PC-3 (cell line): ENCODE results near the gene PMAIP1. TPM values are rescaled to one million over a fixed set of nuclear protein-coding genes. Genes with fewer than 3 reads are reported as not detected.
"Not testable (repeated sequence)": the region's sequence is repeated elsewhere in the genome, so short reads cannot be mapped to it uniquely, and the experiment has no call there.

Experiments
- ATAC-seq: fragments of 200-7000 bp; cut with Tn5 transposase; 2 replicates; pipeline ENCODE4 v1.9.1; 2020; ENCODE audit warnings: mild to moderate bottlenecking, moderate library complexity
- BruUV-seq: library from RNA; stranded (reverse); fragments of 400-500 nt; replicated peaks from 2 replicates; lab custom pipeline; 2021; lab: Mats Ljungman, UMichigan
- CTCF ChIA-PET: fragments of 300-600 bp; sonication (Branson Sonifier 250); formaldehyde crosslinking; loops from one replicate; lab custom pipeline; 2022; ENCODE audit warnings: antibody characterized with exemption; lab: Charles Lee
- POLR2A ChIA-PET: fragments of 300-600 bp; sonication (Branson Sonifier 250); formaldehyde crosslinking; loops from one replicate; lab custom pipeline; 2022; ENCODE audit warnings: antibody characterized with exemption; ENCODE audit not compliant: unreplicated experiment; lab: Charles Lee
- DNase-seq: peaks from one replicate; pipeline ENCODE4 v3.0.0-alpha.2; 2015
- H2AFZ ChIP-seq: fragments of 300-600 bp; sonication (generic); 2 replicates; pipeline ENCODE4 v1.6.0; 2016; ENCODE audit warnings: antibody characterized with exemption, low read length
- H3F3A ChIP-seq: fragments of 300-600 bp; sonication (generic); one replicate; pipeline ENCODE4 v1.6.0; 2017; ENCODE audit warnings: antibody characterized with exemption, low read length, control low read depth, mild to moderate bottlenecking; ENCODE audit not compliant: unreplicated experiment
- H3K27ac ChIP-seq: fragments of 300-600 bp; sonication (generic); 2 replicates; pipeline ENCODE4 v1.5.1; 2016; ENCODE audit warnings: mild to moderate bottlenecking, low read length
- H3K27me3 ChIP-seq: fragments of 300-600 bp; sonication (generic); 2 replicates; pipeline ENCODE4 v1.6.1; 2016; ENCODE audit warnings: low read length, mixed read lengths
- H3K36me3 ChIP-seq: fragments of 300-600 bp; sonication (generic); 2 replicates; pipeline ENCODE4 v1.6.1; 2016; ENCODE audit warnings: low read depth, mixed run types, low read length, mixed read lengths
- H3K4me1 ChIP-seq: fragments of 300-600 bp; sonication (generic); 2 replicates; pipeline ENCODE4 v1.5.1; 2016; ENCODE audit warnings: low read length; ENCODE audit not compliant: insufficient read depth
- H3K4me2 ChIP-seq: fragments of 300-600 bp; sonication (generic); 2 replicates; pipeline ENCODE4 v1.6.0; 2016; ENCODE audit warnings: low read length
- H3K4me3 ChIP-seq: fragments of 300-600 bp; sonication (generic); 2 replicates; pipeline ENCODE4 v1.5.1; 2016; ENCODE audit warnings: mild to moderate bottlenecking, low read length, mixed read lengths
- H3K79me2 ChIP-seq: fragments of 300-600 bp; sonication (generic); 2 replicates; pipeline ENCODE4 v1.6.1; 2017; ENCODE audit warnings: low read length, mixed read lengths
- H3K9ac ChIP-seq: fragments of 300-600 bp; sonication (generic); 2 replicates; pipeline ENCODE4 v1.6.0; 2016; ENCODE audit warnings: mild to moderate bottlenecking, low read length
- H3K9me2 ChIP-seq: fragments of 300-600 bp; sonication (generic); replicated peaks from 2 replicates; pipeline ENCODE4 v1.6.1; 2016; ENCODE audit warnings: mixed run types, low read length, mixed read lengths
- H3K9me3 ChIP-seq: fragments of 300-600 bp; sonication (generic); 2 replicates; pipeline ENCODE4 v1.6.1; 2016; ENCODE audit warnings: low read length, mixed read lengths
- H4K20me1 ChIP-seq: fragments of 300-600 bp; sonication (generic); 2 replicates; pipeline ENCODE4 v1.6.1; 2016; ENCODE audit warnings: low read length, mixed read lengths
- EZH2 ChIP-seq: fragments of 300-600 bp; sonication (generic); IDR thresholded peaks from one replicate; pipeline ENCODE4 v1.6.1; 2017; ENCODE audit warnings: antibody characterized with exemption, mild to moderate bottlenecking, low read length; ENCODE audit not compliant: unreplicated experiment
- EZH2phosphoT487 ChIP-seq: fragments of 300-600 bp; sonication (generic); IDR thresholded peaks from 2 replicates; pipeline ENCODE4 v1.6.1; 2018; ENCODE audit warnings: mild to moderate bottlenecking, antibody characterized with exemption, low read length, borderline replicate concordance
- intact Hi-C: fragments of 100-400 bp; cut with micrococcal nuclease; formaldehyde crosslinking; loops from 2 replicates; pipeline ENCODE4 v1.9.0; 2023
- total RNA-seq: library from RNA; depleted of rRNA; stranded (reverse); fragments of >200 nt; gene quantifications from 2 replicates; pipeline ENCODE4 v1.2.3, GENCODE V29; 2014
- TF ChIP-seq, protein P1 (sequence below): fragments of 300-600 bp; sonication (generic); conservative IDR thresholded peaks from 2 replicates; pipeline ENCODE4 v1.5.1; 2017; ENCODE audit warnings: antibody characterized with exemption, low read depth, mild to moderate bottlenecking, low read length

The PMAIP1 gene
- total RNA-seq, 1 experiment from 2014 or later = 41.5 TPM

GRCh38 chr18:59884351-59884750 is 15.4 kb upstream of the PMAIP1 start:
- Histone ChIP-seq H3K4me3 (no peak overlapping the region), H3K9me2 (no peaks in the 10 kb centered on the region), H3K79me2 (no peaks in the 10 kb centered on the region), H2AFZ (no peak overlapping the region), H3K4me2 (no peak overlapping the region), H3K9me3 (no peaks in the 10 kb centered on the region), H3K36me3 (no peaks in the 10 kb centered on the region), H3K27me3 (no peaks in the 10 kb centered on the region), H4K20me1 (no peaks in the 10 kb centered on the region), H3F3A (peaks cover 4% of the 10 kb centered on the region), H3K9ac (no peak overlapping the region), H3K27ac (no peak overlapping the region), H3K4me1 (peaks cover 34% of the 10 kb centered on the region)
- no peak for TF ChIP-seq EZH2
- TF ChIP-seq EZH2phosphoT487 = no peak
- TF ChIP-seq, protein P1, sequence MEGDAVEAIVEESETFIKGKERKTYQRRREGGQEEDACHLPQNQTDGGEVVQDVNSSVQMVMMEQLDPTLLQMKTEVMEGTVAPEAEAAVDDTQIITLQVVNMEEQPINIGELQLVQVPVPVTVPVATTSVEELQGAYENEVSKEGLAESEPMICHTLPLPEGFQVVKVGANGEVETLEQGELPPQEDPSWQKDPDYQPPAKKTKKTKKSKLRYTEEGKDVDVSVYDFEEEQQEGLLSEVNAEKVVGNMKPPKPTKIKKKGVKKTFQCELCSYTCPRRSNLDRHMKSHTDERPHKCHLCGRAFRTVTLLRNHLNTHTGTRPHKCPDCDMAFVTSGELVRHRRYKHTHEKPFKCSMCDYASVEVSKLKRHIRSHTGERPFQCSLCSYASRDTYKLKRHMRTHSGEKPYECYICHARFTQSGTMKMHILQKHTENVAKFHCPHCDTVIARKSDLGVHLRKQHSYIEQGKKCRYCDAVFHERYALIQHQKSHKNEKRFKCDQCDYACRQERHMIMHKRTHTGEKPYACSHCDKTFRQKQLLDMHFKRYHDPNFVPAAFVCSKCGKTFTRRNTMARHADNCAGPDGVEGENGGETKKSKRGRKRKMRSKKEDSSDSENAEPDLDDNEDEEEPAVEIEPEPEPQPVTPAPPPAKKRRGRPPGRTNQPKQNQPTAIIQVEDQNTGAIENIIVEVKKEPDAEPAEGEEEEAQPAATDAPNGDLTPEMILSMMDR = no peak
- DNase-seq (no peak), ATAC-seq (no peak)
- ChIA-PET POLR2A (interaction anchor here (1.7 kb wide), 1 partner anchor 15 kb away, joined by 17 read pairs; the partner anchor contains the start of gene PMAIP1), CTCF (interaction anchor here (1.7 kb wide), 1 partner anchor 44 kb away, joined by 5 read pairs; no protein-coding TSS in a partner anchor)
- intact Hi-C loops = loop anchor here (2.0 kb wide), 1 partner anchor 14 kb away; the partner anchor contains the start of gene PMAIP1
- BruUV-seq = no TSS peak

GRCh38 chr18:59885579-59886163 is 14.1 kb upstream of the PMAIP1 start:
- Histone ChIP-seq H3K9me3 (no peaks in the 10 kb centered on the region), H3K9ac (peak overlapping the region; percentile 59), H3K36me3 (no peaks in the 10 kb centered on the region), H2AFZ (peak overlapping the region; percentile 72), H3K27ac (peak overlapping the region; percentile 95), H3K4me3 (peak overlapping the region; percentile 51), H3K79me2 (no peaks in the 10 kb centered on the region), H3K4me1 (peaks cover 34% of the 10 kb centered on the region), H3K4me2 (peak overlapping the region; percentile 88), H4K20me1 (no peaks in the 10 kb centered on the region), H3K27me3 (no peaks in the 10 kb centered on the region), H3K9me2 (no peaks in the 10 kb centered on the region), H3F3A (peaks cover 4% of the 10 kb centered on the region)
- intact Hi-C loops = loop anchor here (1.0 to 2.0 kb wide), 2 partner anchors 13 to 48 kb away; partner anchors contain the start of gene PMAIP1
- ATAC-seq (peak; percentile 64), DNase-seq (peak; percentile 81)
- no peak for TF ChIP-seq EZH2phosphoT487
- no peak for TF ChIP-seq EZH2
- TF ChIP-seq, protein P1 = no peak
- POLR2A ChIA-PET = interaction anchor here (0.6 to 1.7 kb wide), 3 partner anchors 14 to 392 kb away, joined by 3 to 17 read pairs (median 15); partner anchors contain the start of gene PMAIP1
- CTCF ChIA-PET = interaction anchor here (0.6 to 1.7 kb wide), 3 partner anchors 15 to 189 kb away, joined by 3 to 5 read pairs (median 5); partner anchors contain the start of gene CCBE1
- BruUV-seq = TSS peak; percentile 89

DNA sequence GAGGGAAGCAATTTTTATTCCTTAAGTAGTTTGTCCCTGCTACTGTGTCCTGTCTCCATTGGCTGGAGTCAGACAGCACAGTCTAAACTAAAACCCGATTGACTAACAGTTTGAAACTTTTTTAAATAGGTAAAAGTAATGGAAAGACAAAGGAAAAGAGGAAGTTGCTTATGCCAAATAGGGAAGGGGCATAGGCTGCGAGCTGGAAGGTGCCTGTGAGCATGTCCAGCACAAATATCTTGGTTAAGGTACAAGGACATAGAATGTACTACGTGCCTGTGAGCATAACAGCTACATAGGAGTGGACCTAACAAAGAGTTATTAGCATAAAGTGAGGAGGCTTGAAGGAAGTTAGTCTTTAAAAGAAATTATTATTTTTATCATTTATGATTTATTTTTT is 13.4 kb upstream of the PMAIP1 start:
- peak overlapping the region; percentile 59 for H3K9ac ChIP-seq
- H3K27me3 ChIP-seq, BruUV-seq, intact Hi-C loops, H3F3A ChIP-seq, H3K79me2 ChIP-seq, POLR2A ChIA-PET, DNase-seq, H3K36me3 ChIP-seq, H3K9me2 ChIP-seq, H3K9me3 ChIP-seq, ATAC-seq, H4K20me1 ChIP-seq: not testable (repeated sequence)
- peak overlapping the region; percentile 88 for H3K4me2 ChIP-seq
- H3K4me3 ChIP-seq = 0 out of 2 replicates have a peak overlapping the region, but pooled peaks have one; percentile 51
- CTCF ChIA-PET = interaction anchor here (0.6 kb wide), 1 partner anchor 15 kb away, joined by 3 read pairs; no protein-coding TSS in a partner anchor
- H2AFZ ChIP-seq = peak overlapping the region; percentile 72
- peak overlapping the region; percentile 95 for H3K27ac ChIP-seq
- H3K4me1 ChIP-seq = peaks cover 28% of the 10 kb centered on the region
